Thyroid gland (tissue), 4 donors: ENCODE data around the gene MIS12.

ENCODE experiments used
- POLR2A ChIP-seq, 2 donors: fragments of 450-650 bp; IDR thresholded peaks; one replicate each; pipeline ENCODE4 v1.6.1; 2017; ENCODE audit warnings: antibody characterized with exemption in 2 of 2, mild to moderate bottlenecking in 2 of 2, moderate library complexity in 1 of 2
- TF ChIP-seq, protein P1 (sequence below), 6 experiments: fragments of 200-600 bp in 3 of 6; fragments of 450-650 bp in 3 of 6; sonication (generic) in 3 of 6; IDR thresholded peaks; one replicate each; pipeline ENCODE4 v1.5.1; 2016 to 2019; ENCODE audit warnings: antibody characterized with exemption in 6 of 6, mild to moderate bottlenecking in 2 of 6, inconsistent platforms in 1 of 6, moderate library complexity in 1 of 6

DNA sequence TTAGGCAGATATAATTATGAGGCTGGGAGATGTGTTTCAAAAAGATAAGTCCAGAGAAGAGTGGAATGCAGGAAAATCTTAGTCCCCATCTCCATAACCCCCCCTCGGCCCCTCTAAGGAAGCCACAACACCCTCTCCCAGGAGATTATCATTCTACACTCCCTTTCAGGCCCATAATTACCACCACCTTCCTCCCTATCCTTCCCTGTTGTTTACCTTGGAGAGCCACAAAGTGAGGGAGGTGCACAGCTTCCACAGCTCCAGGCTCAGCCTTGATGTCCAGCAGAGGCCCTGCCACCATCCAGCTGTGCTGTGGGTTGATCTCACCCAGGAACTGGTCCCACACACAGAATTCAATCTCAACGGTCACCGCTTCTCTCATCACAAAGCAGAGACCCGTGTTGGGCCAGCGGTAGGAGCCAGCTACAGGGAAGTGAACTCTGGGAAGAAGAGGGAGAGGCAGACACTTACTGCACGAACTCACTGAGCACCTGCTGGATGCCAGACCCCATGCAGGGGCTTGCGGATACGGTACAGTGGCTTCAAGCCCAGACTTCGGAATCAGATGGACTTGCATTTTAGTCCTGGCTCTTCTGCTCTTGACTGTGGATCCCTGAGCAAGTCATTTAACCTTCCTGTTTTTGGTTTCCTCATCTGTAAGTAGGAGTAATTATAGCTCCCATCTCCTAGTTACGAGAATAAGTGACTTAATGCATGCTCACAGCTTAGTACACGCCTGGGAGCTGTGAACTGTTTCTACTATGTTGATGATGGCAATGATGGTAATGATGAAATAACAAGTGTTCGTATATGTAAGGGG, 44.1 kb downstream of the MIS12 start:
- TF ChIP-seq, protein P1, sequence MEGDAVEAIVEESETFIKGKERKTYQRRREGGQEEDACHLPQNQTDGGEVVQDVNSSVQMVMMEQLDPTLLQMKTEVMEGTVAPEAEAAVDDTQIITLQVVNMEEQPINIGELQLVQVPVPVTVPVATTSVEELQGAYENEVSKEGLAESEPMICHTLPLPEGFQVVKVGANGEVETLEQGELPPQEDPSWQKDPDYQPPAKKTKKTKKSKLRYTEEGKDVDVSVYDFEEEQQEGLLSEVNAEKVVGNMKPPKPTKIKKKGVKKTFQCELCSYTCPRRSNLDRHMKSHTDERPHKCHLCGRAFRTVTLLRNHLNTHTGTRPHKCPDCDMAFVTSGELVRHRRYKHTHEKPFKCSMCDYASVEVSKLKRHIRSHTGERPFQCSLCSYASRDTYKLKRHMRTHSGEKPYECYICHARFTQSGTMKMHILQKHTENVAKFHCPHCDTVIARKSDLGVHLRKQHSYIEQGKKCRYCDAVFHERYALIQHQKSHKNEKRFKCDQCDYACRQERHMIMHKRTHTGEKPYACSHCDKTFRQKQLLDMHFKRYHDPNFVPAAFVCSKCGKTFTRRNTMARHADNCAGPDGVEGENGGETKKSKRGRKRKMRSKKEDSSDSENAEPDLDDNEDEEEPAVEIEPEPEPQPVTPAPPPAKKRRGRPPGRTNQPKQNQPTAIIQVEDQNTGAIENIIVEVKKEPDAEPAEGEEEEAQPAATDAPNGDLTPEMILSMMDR (IDR thresholded peaks at IDR 0.05) = no peak
- no peak for TF ChIP-seq POLR2A (IDR thresholded peaks at IDR 0.05)
